ENCODE measurements around the gene SPG7.

Gene SPG7

GRCh38 chr16:89525146-89525913 is 17.1 kb downstream of the SPG7 start:
- Histone ChIP-seq H3K27ac (no peak overlapping the region), H3K27me3 (ENCODE audit: insufficient read depth, low read depth, severe bottlenecking) (no peaks in the 10 kb centered on the region), H3K4me3 (ENCODE audit: low read depth, low read length) (no peak overlapping the region), H3K9me3 (ENCODE audit: severe bottlenecking) (no peaks in the 10 kb centered on the region), H3K36me3 (peaks cover 5% of the 10 kb centered on the region)
- no peak for DNase-seq
- TF ChIP-seq, protein P1, sequence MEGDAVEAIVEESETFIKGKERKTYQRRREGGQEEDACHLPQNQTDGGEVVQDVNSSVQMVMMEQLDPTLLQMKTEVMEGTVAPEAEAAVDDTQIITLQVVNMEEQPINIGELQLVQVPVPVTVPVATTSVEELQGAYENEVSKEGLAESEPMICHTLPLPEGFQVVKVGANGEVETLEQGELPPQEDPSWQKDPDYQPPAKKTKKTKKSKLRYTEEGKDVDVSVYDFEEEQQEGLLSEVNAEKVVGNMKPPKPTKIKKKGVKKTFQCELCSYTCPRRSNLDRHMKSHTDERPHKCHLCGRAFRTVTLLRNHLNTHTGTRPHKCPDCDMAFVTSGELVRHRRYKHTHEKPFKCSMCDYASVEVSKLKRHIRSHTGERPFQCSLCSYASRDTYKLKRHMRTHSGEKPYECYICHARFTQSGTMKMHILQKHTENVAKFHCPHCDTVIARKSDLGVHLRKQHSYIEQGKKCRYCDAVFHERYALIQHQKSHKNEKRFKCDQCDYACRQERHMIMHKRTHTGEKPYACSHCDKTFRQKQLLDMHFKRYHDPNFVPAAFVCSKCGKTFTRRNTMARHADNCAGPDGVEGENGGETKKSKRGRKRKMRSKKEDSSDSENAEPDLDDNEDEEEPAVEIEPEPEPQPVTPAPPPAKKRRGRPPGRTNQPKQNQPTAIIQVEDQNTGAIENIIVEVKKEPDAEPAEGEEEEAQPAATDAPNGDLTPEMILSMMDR (IDR thresholded peaks at IDR 0.05; ENCODE audit: low read depth, low read length), result no peak

DNA sequence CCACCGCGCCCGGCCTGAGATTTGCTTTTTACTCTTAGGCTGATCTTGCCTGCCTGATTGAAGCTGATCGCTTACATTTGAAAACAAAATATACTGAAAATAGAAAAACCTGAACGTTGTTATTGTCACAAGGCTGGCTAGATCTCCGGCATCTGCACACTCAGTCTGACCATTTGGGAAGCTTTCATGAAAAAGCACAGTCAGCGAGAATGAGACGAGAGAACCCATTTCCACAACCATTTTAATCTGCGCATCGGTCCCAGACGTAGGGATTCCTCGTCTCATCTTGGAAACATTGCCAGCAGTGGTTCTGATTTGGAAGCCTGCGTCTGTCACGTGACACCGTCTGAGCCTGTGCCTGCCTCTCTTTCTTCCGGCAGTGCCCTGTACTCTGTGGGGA is 20.9 kb downstream of the SPG7 start:
- Histone ChIP-seq H3K27ac (no peak overlapping the region), H3K27me3 (ENCODE audit: insufficient read depth, low read depth, severe bottlenecking) (no peaks in the 10 kb centered on the region), H3K36me3 (peaks cover 2% of the 10 kb centered on the region), H3K4me3 (ENCODE audit: low read depth, low read length) (no peak overlapping the region), H3K9me3 (ENCODE audit: severe bottlenecking) (no peaks in the 10 kb centered on the region)
- TF ChIP-seq, protein P1 (IDR thresholded peaks at IDR 0.05; ENCODE audit: low read depth, low read length), result no peak
- DNase-seq, result no peak

- Histone ChIP-seq H3K4me3 (ENCODE audit: low read depth, low read length) (no peak overlapping the region), H3K27ac (no peak overlapping the region), H3K36me3 (peaks cover 5% of the 10 kb centered on the region), H3K27me3 (ENCODE audit: insufficient read depth, low read depth, severe bottlenecking) (no peaks in the 10 kb centered on the region), H3K9me3 (ENCODE audit: severe bottlenecking) (no peaks in the 10 kb centered on the region)
- TF ChIP-seq, protein P1 (IDR thresholded peaks at IDR 0.05; ENCODE audit: low read depth, low read length), result no peak
- no peak for DNase-seq
Measured at GRCh38 chr16:89530401-89531381, 22.5 kb downstream of the SPG7 start.

GRCh38 chr16:89531821-89532526 is 23.8 kb downstream of the SPG7 start:
- no peak overlapping the region for H3K27ac ChIP-seq
- no peaks in the 10 kb centered on the region for H3K27me3 ChIP-seq (ENCODE audit: insufficient read depth, low read depth, severe bottlenecking)
- H3K4me3 ChIP-seq (ENCODE audit: low read depth, low read length), result no peak overlapping the region
- peaks cover 5% of the 10 kb centered on the region for H3K36me3 ChIP-seq
- TF ChIP-seq, protein P1 (IDR thresholded peaks at IDR 0.05; ENCODE audit: low read depth, low read length), result no peak
- no peak for DNase-seq
- H3K9me3 ChIP-seq (ENCODE audit: severe bottlenecking), result no peaks in the 10 kb centered on the region

- no peaks in the 10 kb centered on the region for H3K9me3 ChIP-seq (ENCODE audit: severe bottlenecking)
- no peaks in the 10 kb centered on the region for H3K27me3 ChIP-seq (ENCODE audit: insufficient read depth, low read depth, severe bottlenecking)
- no peak overlapping the region for H3K27ac ChIP-seq
- peaks cover 5% of the 10 kb centered on the region; the same call in 1 of the 2 replicates for H3K36me3 ChIP-seq
- no peak overlapping the region for H3K4me3 ChIP-seq (ENCODE audit: low read depth, low read length)
- TF ChIP-seq, protein P1 (IDR thresholded peaks at IDR 0.05; ENCODE audit: low read depth, low read length), result no peak
- no peak for DNase-seq
Measured at GRCh38 chr16:89534252-89534756, 26.1 kb downstream of the SPG7 start.

Data from WERI-Rb-1 (cell line).